GM12801 (cell line): ENCODE measurements around the gene LRRN3.

Source experiments
- CTCF ChIP-seq: IDR thresholded peaks from one replicate; pipeline ENCODE4 v1.5.1; 2011; ENCODE audit warnings: control low read depth; ENCODE audit not compliant: insufficient read length; ENCODE audit errors: extremely low read depth

LRRN3 gene

GRCh38 chr7:111146136-111146535 is 55.2 kb downstream of the LRRN3 start:
- TF ChIP-seq CTCF = no peak

- TF ChIP-seq CTCF = no peak
Measured at GRCh38 chr7:111147708-111148533, 57.0 kb downstream of the LRRN3 start.

- no peak for TF ChIP-seq CTCF
Measured at GRCh38 chr7:111150709-111151108, 59.8 kb downstream of the LRRN3 start.

- no peak for TF ChIP-seq CTCF
Measured at GRCh38 chr7:111159426-111159825, 68.5 kb downstream of the LRRN3 start.

- no peak for TF ChIP-seq CTCF
Measured at GRCh38 chr7:111160297-111160696, 69.4 kb downstream of the LRRN3 start.

GRCh38 chr7:111162692-111163091 is 71.8 kb downstream of the LRRN3 start:
- TF ChIP-seq CTCF = no peak

GRCh38 chr7:111164442-111164841 is 73.5 kb downstream of the LRRN3 start:
- TF ChIP-seq CTCF = no peak

- TF ChIP-seq CTCF = no peak
Measured at GRCh38 chr7:111168182-111168581, 77.3 kb downstream of the LRRN3 start.
